ENCODE data around the gene NUBP2. TPM values are rescaled to one million over a fixed set of nuclear protein-coding genes. Genes with fewer than 3 reads are reported as not detected.

NUBP2 gene
- total RNA-seq, 1 experiment from 2014 or later = 65.3 TPM

DNA sequence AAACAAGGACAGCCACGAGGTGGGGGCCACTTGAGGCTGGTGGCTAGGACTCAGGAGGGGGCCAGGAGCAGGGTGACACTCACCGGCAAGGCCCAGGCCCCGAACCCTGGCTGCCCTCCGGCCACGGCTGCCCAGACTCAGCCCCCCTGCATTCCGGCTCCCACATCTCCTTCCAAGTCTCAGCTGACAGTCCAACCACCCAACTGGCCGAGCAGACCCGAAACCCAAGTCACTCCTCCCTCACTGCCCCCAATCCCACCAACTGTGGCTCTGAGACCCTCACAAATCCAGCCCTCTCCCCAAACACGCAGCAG, 34.5 kb downstream of the NUBP2 start:
- Histone ChIP-seq H3K9me3 (no peaks in the 10 kb centered on the region), H3K36me3 (ENCODE audit: control insufficient read depth, insufficient read depth, low read length) (peaks cover 1% of the 10 kb centered on the region; the same call in 1 of the 2 replicates), H3K4me1 (no peaks in the 10 kb centered on the region), H3K4me3 (ENCODE audit: low read depth, low read length) (no peak overlapping the region), H3K27me3 (replicated peaks; ENCODE audit: control insufficient read depth, insufficient read depth, low read length) (no peaks in the 10 kb centered on the region)
- TF ChIP-seq, protein P1, sequence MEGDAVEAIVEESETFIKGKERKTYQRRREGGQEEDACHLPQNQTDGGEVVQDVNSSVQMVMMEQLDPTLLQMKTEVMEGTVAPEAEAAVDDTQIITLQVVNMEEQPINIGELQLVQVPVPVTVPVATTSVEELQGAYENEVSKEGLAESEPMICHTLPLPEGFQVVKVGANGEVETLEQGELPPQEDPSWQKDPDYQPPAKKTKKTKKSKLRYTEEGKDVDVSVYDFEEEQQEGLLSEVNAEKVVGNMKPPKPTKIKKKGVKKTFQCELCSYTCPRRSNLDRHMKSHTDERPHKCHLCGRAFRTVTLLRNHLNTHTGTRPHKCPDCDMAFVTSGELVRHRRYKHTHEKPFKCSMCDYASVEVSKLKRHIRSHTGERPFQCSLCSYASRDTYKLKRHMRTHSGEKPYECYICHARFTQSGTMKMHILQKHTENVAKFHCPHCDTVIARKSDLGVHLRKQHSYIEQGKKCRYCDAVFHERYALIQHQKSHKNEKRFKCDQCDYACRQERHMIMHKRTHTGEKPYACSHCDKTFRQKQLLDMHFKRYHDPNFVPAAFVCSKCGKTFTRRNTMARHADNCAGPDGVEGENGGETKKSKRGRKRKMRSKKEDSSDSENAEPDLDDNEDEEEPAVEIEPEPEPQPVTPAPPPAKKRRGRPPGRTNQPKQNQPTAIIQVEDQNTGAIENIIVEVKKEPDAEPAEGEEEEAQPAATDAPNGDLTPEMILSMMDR (IDR thresholded peaks at IDR 0.05; ENCODE audit: insufficient read depth in 1 of 2, low read depth in 1 of 2, low read length in 1 of 2, severe bottlenecking in 1 of 2, unreplicated experiment in 1 of 2) = no peak
- ChIA-PET CTCF (no interaction called here), POLR2A (no interaction called here)
- H3K27me3 Mint-ChIP-seq (ENCODE audit: insufficient read depth, unreplicated experiment) = no peaks in the 10 kb centered on the region
- H3K4me1 Mint-ChIP-seq (ENCODE audit: low read depth, unreplicated experiment) = no peaks in the 10 kb centered on the region
- BruUV-seq (replicated peaks) = no TSS peak
- no peaks in the 10 kb centered on the region for H3K9me3 Mint-ChIP-seq (ENCODE audit: unreplicated experiment)
- no peak for DNase-seq
- no peak overlapping the region for H3K27ac Mint-ChIP-seq (ENCODE audit: unreplicated experiment)
- peaks cover 27% of the 10 kb centered on the region for H3K36me3 Mint-ChIP-seq (ENCODE audit: insufficient read depth, unreplicated experiment)
- H3K4me3 Mint-ChIP-seq (ENCODE audit: unreplicated experiment) = no peak overlapping the region
- intact Hi-C loops (cut with micrococcal nuclease; ENCODE audit: unreplicated experiment) = no loop called here

DNA sequence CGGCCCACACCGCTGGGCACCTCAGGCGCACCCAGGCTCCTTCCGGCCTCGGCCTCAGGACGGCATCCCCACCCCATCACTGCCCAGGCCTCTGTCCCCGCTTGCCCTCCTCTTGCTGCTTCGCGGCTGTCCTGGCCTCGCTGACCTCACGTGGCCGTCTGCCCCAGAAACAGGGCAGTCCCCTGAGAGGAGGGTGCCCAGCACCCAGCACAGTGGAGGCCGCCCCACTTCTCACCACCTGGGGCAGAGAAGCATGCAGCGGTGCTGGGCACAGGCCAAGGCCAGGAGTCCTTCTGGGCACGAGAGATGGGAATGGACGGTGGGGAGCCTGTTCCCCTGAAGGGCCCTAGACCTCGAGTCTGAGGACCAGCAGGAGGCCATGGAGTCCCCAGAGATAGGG, 35.0 kb downstream of the NUBP2 start:
- TF ChIP-seq, protein P1 (IDR thresholded peaks at IDR 0.05; ENCODE audit: insufficient read depth in 1 of 2, low read depth in 1 of 2, low read length in 1 of 2, severe bottlenecking in 1 of 2, unreplicated experiment in 1 of 2) = no peak
- Histone ChIP-seq H3K4me3 (ENCODE audit: low read depth, low read length) (no peak overlapping the region), H3K27me3 (replicated peaks; ENCODE audit: control insufficient read depth, insufficient read depth, low read length) (no peaks in the 10 kb centered on the region), H3K4me1 (no peaks in the 10 kb centered on the region), H3K36me3 (ENCODE audit: control insufficient read depth, insufficient read depth, low read length) (peaks cover 1% of the 10 kb centered on the region; the same call in 1 of the 2 replicates), H3K9me3 (no peaks in the 10 kb centered on the region)
- H3K36me3 Mint-ChIP-seq (ENCODE audit: insufficient read depth, unreplicated experiment) = peaks cover 27% of the 10 kb centered on the region
- POLR2A ChIA-PET = no interaction called here
- no TSS peak for BruUV-seq (replicated peaks)
- DNase-seq = no peak
- no peaks in the 10 kb centered on the region for H3K4me1 Mint-ChIP-seq (ENCODE audit: low read depth, unreplicated experiment)
- no peaks in the 10 kb centered on the region for H3K9me3 Mint-ChIP-seq (ENCODE audit: unreplicated experiment)
- H3K27me3 Mint-ChIP-seq (ENCODE audit: insufficient read depth, unreplicated experiment) = no peaks in the 10 kb centered on the region
- no peak overlapping the region for H3K27ac Mint-ChIP-seq (ENCODE audit: unreplicated experiment)
- intact Hi-C loops (cut with micrococcal nuclease; ENCODE audit: unreplicated experiment) = no loop called here
- H3K4me3 Mint-ChIP-seq (ENCODE audit: unreplicated experiment) = no peak overlapping the region
- CTCF ChIA-PET = interaction anchor here (0.5 kb wide), 1 partner anchor 14 kb away, joined by 3 read pairs; no protein-coding TSS in a partner anchor

DNA sequence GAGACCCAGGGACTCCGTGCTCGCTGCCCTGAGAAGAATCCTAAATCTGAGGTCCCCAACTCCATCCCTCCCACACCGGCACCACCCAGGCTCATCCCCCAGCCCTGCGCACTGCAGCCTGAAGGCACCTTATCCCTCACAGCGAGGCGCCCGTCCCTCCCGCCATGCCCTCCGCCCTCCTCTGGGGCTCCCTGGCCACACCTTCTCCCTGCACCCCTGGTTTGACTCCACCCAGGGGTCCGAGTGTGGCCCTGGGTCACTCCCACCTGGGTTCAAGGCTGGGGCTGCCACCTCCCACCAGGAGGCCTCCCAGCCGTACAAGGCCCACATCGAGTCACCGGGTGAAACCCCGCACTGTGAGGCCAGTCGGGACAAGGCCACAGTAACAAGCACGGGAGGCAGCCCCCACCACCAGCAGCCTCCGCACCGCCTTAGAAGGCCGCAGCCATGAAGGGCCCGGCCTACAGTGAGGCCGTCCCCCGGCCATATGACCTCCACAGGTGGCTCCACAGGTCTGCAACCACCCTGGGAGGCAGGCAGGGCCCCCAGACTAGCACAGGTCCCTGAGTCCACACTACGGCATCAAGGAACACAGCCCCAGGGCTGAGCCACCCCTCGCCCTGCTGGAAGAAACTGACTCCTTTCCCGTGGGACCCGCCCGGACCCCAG, 35.6 kb downstream of the NUBP2 start:
- no peaks in the 10 kb centered on the region for H3K4me1 Mint-ChIP-seq (ENCODE audit: low read depth, unreplicated experiment)
- no peak for DNase-seq
- peaks cover 22% of the 10 kb centered on the region for H3K36me3 Mint-ChIP-seq (ENCODE audit: insufficient read depth, unreplicated experiment)
- H3K4me3 ChIP-seq (ENCODE audit: low read depth, low read length) = no peak overlapping the region
- no peak overlapping the region for H3K27ac Mint-ChIP-seq (ENCODE audit: unreplicated experiment)
- no TSS peak for BruUV-seq (replicated peaks)
- no peak overlapping the region for H3K4me3 Mint-ChIP-seq (ENCODE audit: unreplicated experiment)
- H3K27me3 ChIP-seq (replicated peaks; ENCODE audit: control insufficient read depth, insufficient read depth, low read length) = no peaks in the 10 kb centered on the region
- intact Hi-C loops (cut with micrococcal nuclease; ENCODE audit: unreplicated experiment) = no loop called here
- POLR2A ChIA-PET = no interaction called here
- TF ChIP-seq, protein P1 (IDR thresholded peaks at IDR 0.05; ENCODE audit: insufficient read depth in 1 of 2, low read depth in 1 of 2, low read length in 1 of 2, severe bottlenecking in 1 of 2, unreplicated experiment in 1 of 2) = no peak
- H3K9me3 Mint-ChIP-seq (ENCODE audit: unreplicated experiment) = no peaks in the 10 kb centered on the region
- CTCF ChIA-PET = no interaction called here
- no peaks in the 10 kb centered on the region for H3K9me3 ChIP-seq
- peaks cover 1% of the 10 kb centered on the region; the same call in 1 of the 2 replicates for H3K36me3 ChIP-seq (ENCODE audit: control insufficient read depth, insufficient read depth, low read length)
- no peaks in the 10 kb centered on the region for H3K4me1 ChIP-seq
- no peaks in the 10 kb centered on the region for H3K27me3 Mint-ChIP-seq (ENCODE audit: insufficient read depth, unreplicated experiment)
